Measurements from ENCODE around the gene PCDH1.
A peak's percentile ranks its signal among the peaks of the same experiment; 100 is the strongest.

The PCDH1 gene

DNA sequence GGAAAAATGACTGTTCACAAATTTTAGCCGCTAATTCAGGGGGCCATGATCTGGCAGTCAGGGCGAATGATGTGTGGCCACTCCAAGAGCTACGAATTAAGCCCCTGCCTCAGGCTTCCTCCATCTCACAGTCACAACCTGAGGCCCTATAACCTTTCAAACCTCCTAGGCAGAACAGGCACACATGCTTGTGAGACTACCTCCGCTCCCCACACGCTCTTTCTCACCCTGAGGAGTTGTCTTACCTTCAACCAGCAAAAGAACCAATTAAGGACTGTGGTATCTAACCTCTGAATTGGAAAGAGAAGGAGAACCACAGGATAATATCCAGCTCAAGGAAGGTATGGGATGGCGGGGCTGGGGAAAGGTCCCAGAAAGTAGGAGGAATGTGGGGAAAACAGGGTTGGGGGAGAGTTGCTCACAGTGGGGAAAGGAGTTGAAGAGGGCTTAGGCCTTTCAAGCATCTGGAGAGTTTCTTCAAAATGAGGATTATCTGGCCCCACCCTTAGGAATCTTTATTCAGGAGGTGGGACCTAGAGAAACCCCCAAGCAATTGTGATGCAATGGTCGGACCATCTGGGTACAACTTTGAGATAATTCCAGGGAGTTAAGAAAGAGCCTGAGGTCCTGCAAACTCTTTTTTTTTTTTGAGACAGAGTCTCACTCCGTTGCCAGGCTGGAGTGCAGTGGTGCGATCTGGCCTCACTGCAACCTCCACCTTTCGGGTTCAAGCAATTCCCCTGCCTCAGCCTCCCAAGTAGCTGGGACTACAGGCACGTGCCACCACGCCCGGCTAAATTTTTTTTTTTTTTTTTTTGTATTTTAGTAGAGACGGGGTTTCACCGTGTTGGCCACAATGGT is 5.5 kb downstream of the PCDH1 start:
- DNase-seq: no peak

GRCh38 chr5:141871870-141872269 is 6.3 kb downstream of the PCDH1 start:
- no peak for DNase-seq

GRCh38 chr5:141870871-141871270 is 7.3 kb downstream of the PCDH1 start:
- no peak for DNase-seq

- DNase-seq: no peak
Measured at GRCh38 chr5:141870228-141870627, 8.0 kb downstream of the PCDH1 start.

GRCh38 chr5:141869514-141869913 is 8.7 kb downstream of the PCDH1 start:
- no peak for DNase-seq

DNA sequence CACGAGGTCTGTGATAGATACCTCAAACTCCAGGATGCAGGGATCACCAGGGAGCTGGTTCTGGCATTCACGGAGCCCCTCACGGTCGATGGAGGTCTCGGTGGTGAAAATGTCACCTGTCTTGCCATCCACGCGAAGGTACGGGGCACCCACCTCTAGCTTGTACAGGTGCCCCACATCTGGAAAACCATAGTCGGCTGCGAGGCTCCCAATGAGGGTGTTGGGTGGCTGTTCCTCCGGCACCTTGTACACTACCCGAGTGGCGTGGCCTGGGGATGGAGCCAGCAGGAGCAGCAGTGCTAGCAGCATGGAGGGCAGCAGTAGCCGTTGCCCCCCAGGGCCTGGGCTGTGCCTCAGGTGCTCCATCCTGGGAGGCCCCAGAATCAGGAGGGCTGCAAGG is 9.2 kb downstream of the PCDH1 start:
- no peak for DNase-seq

DNA sequence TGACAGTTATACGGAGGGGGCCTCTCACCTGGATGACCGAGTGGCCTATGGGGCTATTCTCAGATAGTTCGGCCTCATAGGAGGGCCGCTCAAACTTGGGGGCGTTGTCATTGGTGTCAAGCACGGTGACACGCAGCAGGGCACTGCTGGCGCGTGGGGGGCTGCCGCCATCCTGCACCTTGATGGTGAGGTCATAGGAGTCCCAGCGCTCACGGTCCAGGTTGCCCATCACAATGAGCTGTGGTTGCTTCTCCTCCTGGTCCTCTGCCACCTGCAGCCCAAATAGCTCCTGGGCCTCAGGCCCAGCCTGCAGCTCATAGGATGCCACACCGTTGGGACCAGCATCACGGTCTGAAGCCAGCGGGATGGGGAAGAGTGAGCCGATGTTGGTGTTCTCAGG is 9.7 kb downstream of the PCDH1 start:
- DNase-seq: no peak

GRCh38 chr5:141867651-141868050 is 10.6 kb downstream of the PCDH1 start:
- no peak for DNase-seq

DNA sequence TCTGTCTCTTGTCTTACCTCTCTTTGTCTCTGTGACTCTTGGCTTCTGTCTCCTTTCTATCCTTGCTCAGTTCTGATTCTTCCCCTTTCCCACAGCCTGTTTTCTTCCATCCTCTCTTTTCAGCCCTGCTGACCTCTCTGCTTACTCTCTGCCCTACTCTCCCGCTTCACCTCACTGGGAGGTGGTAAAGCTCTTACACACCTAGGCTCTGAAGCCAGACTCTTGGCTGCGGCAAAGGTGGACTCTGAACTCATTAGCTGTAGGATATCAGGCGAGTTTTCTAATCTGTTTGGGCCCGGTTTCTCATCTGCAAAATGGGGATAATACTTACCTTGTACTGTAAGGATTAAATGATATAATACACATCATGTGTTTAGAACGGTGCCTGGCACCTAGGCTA is 11.1 kb downstream of the PCDH1 start:
- DNase-seq: no peak

DNA sequence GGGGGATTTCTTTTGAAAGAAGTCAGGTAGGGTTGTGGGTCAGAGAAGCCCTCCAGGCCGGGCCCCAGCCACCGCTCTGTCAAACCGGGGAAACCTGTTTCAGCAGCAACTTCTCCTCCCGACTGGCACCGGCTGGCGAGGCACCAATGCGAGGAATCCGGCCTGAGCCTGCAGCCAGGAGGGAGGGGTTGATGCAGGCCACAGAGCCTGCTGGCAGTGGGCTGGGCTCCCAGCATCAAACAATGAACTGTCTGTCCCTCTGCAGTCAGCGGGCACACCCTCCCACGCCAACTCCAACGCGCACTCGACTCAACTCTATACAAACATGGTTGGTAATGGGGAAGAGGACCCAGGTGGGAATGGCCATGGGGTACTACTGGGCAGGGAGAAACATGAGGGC is 12.1 kb downstream of the PCDH1 start:
- no peak for DNase-seq

GRCh38 chr5:141865406-141865805 is 12.8 kb downstream of the PCDH1 start:
- DNase-seq: no peak

DNA sequence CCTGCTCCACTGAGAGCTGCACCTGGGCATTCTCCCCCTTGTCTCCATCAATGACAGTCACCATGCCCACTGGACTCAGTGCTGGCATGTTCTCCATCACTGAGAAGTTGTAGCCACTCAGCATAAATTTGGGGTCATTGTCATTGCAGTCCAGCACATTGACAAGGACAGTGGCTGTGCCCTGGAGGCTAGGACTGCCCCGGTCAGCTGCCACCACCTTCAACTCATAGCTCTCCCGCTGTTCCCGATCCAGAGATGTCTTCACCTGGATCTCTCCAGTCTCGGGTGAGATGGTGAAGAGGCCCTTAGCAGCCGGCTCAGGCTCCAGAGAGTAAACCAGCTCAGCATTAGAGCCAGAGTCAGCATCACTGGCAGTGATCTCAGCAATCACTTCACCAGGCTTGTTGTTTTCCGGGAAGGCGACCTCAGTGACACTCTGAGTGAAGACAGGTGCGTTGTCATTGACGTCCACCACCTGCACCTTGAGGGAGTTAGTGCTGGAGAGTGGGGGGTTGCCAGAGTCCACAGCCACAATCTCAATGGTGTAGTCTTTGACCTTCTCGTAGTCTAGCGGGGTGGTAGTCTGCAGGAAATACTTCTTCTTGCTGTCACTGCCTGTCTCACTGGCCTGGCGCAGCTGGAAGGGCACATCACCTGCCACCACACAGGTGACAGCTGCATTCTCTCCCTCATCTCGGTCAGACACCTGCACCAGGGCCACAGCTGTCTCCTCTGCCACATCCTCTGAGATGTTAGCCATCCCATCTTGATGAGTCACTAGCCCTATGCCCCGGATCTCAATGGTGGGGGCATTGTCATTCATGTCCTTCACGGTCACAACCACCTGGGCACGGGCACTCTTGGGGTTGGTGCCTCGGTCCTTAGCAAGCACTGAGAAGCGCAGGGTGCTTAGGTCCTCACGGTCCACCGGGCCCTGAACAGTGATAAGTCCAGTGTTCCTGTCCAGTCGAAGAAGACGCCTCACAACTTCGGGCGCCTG is 13.5 kb downstream of the PCDH1 start:
- DNase-seq: no peak

DNA sequence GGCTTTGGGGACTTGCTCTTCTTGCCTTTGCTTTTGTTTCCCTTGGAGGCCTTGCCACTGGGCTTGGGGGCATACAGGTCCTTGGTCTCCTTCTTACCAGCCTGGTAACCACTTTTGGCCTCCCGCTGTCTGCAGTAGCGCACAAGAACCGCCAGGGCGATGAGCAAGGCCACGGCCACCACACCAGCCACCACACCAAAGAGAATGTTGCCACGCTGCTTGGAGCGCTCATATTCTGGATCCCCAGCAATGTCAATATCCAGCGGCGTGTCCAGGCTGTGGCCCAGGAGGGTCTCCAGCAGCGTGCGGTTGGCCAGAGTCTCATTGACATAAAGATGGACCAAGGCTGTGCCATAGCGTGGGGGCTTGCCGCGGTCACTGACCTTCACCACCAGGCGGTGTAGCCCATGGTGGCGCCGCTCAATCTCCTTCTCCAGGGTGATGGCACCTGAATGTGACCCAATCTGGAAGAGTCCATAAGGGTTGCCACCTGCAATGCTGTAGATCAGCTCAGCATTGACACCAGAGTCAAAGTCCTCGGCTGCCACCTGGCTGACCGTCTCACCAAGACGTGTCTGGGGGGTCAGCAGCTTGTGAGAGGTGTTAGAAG is 14.5 kb downstream of the PCDH1 start:
- DNase-seq: no peak

- no peak for DNase-seq
Measured at GRCh38 chr5:141862936-141863543, 15.2 kb downstream of the PCDH1 start.

- DNase-seq: no peak
Measured at GRCh38 chr5:141861194-141861593, 17.0 kb downstream of the PCDH1 start.

DNA sequence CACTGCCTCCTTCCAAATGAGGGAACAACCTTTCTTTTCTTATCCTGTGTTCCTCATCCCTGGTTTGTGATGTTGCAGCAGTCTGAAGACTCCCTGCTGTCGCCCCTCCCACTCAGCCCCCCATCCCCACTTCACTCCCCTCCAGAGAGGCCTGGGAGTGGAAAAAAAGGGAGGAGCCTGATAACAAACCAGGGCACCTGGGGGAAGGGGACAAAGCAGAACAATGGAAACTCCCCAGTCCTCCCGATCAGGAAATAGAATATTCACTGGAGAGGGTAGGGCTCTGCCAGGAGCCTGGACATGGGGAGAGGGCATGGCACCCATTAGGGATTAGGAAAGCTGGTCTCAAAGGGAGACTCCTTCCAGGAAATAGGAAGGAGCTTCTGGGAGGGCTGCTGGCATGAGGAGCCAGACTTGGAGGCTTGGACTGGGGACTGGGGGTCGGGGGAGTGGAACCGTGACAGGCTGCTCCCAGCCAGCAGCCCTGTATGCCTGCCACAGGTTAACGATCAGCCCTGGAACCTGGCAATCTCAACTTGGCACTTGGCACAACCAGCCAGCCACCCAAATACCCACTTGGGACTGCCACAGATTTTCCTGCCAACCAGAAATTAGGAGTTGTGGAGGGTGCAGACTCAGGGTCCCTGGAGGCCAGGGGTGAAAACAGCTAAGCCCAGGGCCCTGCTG is 20.0 kb downstream of the PCDH1 start:
- no peak for DNase-seq

DNA sequence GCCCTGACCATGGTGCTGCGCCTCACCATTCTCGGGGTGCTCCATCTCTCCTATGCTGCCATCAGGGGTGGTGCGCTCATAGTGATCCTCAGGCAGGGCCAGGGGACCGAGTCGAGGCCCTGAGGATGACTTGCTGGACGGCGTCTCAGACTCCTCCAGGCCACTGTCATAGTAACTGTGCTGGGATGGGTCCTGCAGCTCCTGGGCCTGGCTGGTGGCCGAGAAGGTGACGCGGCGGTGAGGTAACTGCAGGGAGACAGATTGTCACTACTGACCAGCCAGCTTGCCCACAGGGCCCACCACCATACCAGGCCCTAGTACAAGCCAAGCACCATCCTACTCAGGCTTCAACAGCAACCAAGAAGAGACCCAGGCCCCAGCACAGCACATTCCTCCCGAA is 21.0 kb downstream of the PCDH1 start:
- no peak for DNase-seq

DNA sequence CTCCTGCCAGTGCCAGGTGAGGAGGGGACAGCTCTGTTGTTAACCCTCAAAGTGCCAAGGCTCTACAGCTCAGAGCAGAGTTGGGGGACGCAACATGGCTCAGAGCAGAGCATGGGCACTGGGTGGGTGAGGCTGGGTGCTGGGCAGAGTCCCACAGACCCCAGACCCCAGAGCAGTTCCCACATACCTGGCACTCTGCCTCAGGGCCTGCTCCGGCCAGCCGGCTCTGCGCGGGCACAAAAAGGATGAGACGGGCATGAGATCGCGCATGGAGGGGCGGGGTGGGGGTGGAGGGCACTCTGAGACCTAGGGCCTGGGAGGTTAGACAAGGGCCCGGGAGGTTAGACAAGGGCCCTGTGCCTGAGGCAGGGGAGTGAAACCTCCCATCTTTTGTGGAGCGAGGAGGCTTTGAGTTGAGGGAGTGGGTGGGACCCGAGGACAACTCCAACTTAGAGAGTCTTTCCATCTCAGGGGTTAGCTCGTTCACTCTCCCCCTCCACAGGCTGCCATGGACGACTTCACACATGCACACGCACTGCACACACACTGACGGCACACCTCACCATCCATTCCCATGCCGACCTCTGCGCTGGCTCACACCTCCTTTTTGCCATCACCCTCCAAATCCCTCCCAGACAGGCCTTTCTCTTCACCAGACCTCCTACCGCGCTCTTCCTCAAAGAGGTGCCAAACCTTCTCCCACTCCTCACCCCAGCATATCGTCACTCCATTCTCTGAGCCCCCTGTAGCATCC is 22.0 kb downstream of the PCDH1 start:
- DNase-seq: no peak

DNA sequence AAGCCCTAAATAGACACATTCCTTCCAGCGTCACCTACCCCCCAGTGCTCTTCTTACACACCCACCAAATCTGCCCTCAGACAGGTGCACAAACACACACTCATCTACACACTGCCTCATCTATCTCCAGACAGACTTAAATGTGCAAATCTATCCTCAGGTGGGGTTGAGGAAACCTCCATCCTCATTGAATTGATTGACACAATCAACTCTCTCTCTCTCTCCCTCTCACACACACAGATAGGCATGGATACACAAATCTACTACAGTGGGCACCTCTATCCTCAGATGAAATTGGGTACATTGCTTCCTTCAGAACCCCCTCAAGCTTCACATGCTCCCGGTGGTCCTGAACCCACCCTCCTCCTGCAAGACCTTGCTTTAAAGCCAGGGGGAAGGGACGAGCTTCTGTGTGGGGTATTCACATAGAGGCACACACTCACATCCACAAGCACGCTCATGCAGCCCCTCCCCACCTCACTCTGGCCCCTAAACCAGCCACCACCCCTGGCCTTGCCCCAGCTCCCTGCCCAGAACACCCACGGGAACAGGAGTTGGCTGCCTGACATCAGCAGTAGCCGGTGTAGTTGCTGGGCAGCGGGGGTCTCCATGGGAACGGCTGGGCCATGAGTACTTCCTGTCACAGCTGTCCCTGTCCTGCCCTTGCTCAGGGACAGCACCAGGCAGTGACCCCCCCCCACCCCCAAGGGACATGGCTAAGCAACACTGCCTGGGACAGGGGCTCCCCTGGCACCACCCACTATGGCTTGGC is 22.8 kb downstream of the PCDH1 start:
- peak in 1 of 3 donors; percentile 16 for DNase-seq

DNA sequence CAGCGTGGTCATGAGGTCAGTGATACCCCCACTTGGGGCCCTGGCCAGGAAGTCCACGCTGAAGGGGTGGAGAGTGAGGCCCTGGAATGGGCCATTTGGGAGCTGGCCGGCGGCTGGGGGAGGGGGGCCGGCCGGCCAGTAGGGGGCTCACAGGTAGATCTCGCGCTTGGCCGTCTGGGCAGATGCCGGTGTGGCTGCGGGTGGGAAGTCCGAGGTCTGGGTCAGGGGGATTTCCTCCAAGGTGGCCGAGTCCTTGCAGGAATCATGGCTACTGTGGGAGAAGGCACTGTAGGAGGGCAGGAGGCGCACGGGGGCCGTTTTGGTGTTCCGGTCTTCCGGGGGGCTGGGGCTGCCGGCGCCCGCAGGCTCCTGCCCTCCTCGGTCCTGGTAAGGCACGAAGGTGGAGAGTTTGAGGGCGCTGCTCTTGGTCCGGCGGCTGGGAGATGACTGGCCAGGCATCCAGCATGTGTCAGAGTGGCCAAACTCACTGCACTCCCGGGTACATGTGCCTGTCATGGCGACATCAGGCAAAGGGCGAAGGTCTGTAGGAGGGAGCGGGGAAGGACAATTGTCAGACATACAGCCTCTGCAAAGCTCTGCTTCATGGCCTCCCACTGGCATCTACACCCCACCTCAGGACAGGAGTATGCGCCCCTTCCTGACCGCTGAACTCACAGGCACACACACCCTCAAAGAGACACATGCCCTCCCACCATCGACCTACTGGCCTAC is 24.1 kb downstream of the PCDH1 start:
- no peak for DNase-seq

Data from suppressor macrophage treated with lipopolysaccharide for 1 hour (primary cell).